NCI-H524 (cell line): Measurements from ENCODE around the gene BAK1.

Source experiments
- DNase-seq, 2 experiments: peaks; one replicate each; lab custom pipeline; 2025; lab: John Stamatoyannopoulos, UW

The BAK1 gene

GRCh38 chr6:33579828-33580714, at the start of gene BAK1:
BAK1 (minus strand) TSS chr6:33580276; CDS start chr6:33577604, 2,672 bp downstream.
- peak; percentile 79 to 93 for DNase-seq

GRCh38 chr6:33628401-33628964, 48.4 kb upstream of the BAK1 start:
- no peak for DNase-seq

- DNase-seq: no peak
Observed at GRCh38 chr6:33627876-33628275, 47.8 kb upstream of the BAK1 start.

GRCh38 chr6:33624856-33625255, 44.8 kb upstream of the BAK1 start:
- DNase-seq: no peak

GRCh38 chr6:33623895-33624381, 43.9 kb upstream of the BAK1 start:
- DNase-seq: no peak

- no peak for DNase-seq
Observed at GRCh38 chr6:33622456-33623431, 42.7 kb upstream of the BAK1 start.

- DNase-seq: peak in 1 of 2 experiments; percentile 36
Observed at GRCh38 chr6:33621711-33622388, 41.8 kb upstream of the BAK1 start.

- DNase-seq: peak in 1 of 2 experiments; percentile 52
Observed at GRCh38 chr6:33620856-33621710, 41.0 kb upstream of the BAK1 start, which contains the start of gene ITPR3. ITPR3 (plus strand) TSS chr6:33621322; CDS start chr6:33621603, 281 bp downstream.

- peak in 1 of 2 experiments; percentile 39 for DNase-seq
Observed at GRCh38 chr6:33620158-33620855, 40.2 kb upstream of the BAK1 start.

GRCh38 chr6:33619166-33619840, 39.2 kb upstream of the BAK1 start:
- DNase-seq: no peak

- no peak for DNase-seq
Observed at GRCh38 chr6:33616913-33617312, 36.8 kb upstream of the BAK1 start.

- no peak for DNase-seq
Observed at GRCh38 chr6:33616113-33616512, 36.0 kb upstream of the BAK1 start.

GRCh38 chr6:33613795-33614168, 33.7 kb upstream of the BAK1 start:
- no peak for DNase-seq

GRCh38 chr6:33613146-33613794, 33.2 kb upstream of the BAK1 start:
- no peak for DNase-seq

- no peak for DNase-seq
Observed at GRCh38 chr6:33610779-33611732, 31.0 kb upstream of the BAK1 start.

GRCh38 chr6:33610067-33610466, 30.0 kb upstream of the BAK1 start:
- DNase-seq: no peak

GRCh38 chr6:33609528-33609927, 29.5 kb upstream of the BAK1 start:
- DNase-seq: no peak

- no peak for DNase-seq
Observed at GRCh38 chr6:33609019-33609418, 28.9 kb upstream of the BAK1 start.
